ENCODE results near the gene TALDO1. TPM values are rescaled to one million over a fixed set of nuclear protein-coding genes. Genes with fewer than 3 reads are reported as not detected.

The TALDO1 gene
- total RNA-seq, 4 donors from 2014 or later, result 203 to 323 (median 241) TPM

DNA sequence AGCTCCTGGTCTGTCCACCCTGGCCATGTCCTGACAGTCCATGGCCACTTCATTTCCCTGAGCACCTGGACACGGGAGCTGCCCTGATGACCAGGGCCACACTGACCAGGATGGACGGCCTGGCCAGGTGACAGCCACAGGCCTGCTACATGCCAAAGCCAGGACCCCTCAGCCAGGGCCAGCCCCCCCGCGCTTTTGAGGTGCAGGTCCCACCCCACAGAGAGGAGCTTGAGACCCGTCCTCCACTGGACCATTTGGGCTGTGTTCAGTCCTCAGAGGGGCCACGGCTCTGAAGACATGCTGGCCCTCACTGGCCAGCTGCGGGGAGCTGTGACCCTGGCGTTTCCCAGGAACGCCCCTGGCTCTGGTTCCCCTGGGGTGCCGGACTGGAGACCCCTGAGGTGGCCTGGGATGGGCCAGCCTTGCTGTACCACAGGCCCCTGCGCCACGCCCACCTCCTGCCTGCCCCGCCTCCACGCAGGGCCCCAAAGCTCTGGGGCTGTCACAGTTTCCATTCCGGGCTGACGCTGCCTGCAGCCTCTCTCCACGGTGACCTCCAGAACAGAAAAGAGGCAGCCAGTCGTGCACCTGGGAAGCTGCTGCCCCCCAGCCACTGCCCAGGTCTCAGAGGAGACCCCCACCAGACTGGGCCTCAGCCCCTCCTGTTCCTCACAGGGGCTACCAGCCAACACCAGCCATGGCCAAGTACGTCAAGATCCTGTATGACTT, 23.1 kb upstream of the TALDO1 start:
- no peak for DNase-seq (ENCODE audit: low spot score in 2 of 2)
- Histone ChIP-seq H3K9me3 (no peaks in the 10 kb centered on the region), H3K4me3 (no peak overlapping the region), H3K27ac (no peak overlapping the region), H3K27me3 (peaks cover 0 to 50% of the 10 kb centered on the region in 2 donors), H3K4me1 (peaks cover 0 to 69% (median 47%) of the 10 kb centered on the region in 4 donors), H3K36me3 (peaks cover 0 to 19% (median 0%) of the 10 kb centered on the region in 3 donors)
- TF ChIP-seq CTCF (IDR thresholded peaks at IDR 0.05), result no peak
- no peak for TF ChIP-seq EP300 (IDR thresholded peaks at IDR 0.05)
- TF ChIP-seq POLR2A (IDR thresholded peaks at IDR 0.05), result no peak
- 68 to 78% methylated on average over 10 to 13 of the region's 19 CpGs for WGBS, 2 donors

- WGBS, 2 donors, result 72 to 76% methylated on average over 13 to 18 of the region's 18 CpGs
- Histone ChIP-seq H3K9me3 (no peaks in the 10 kb centered on the region), H3K4me3 (no peak overlapping the region), H3K27ac (no peak overlapping the region), H3K4me1 (peaks cover 0 to 75% (median 51%) of the 10 kb centered on the region in 4 donors), H3K27me3 (peaks cover 0 to 49% of the 10 kb centered on the region in 2 donors), H3K36me3 (peaks cover 0 to 19% (median 0%) of the 10 kb centered on the region in 3 donors)
- no peak for DNase-seq (ENCODE audit: low spot score in 2 of 2)
- TF ChIP-seq POLR2A (IDR thresholded peaks at IDR 0.05) (no peak), CTCF (IDR thresholded peaks at IDR 0.05) (no peak), EP300 (IDR thresholded peaks at IDR 0.05) (no peak)
These were observed 22.4 kb upstream of the TALDO1 start for GRCh38 chr11:724778-725386.

GRCh38 chr11:725624-726202, 21.6 kb upstream of the TALDO1 start:
- no peak for TF ChIP-seq EP300 (IDR thresholded peaks at IDR 0.05)
- TF ChIP-seq CTCF (IDR thresholded peaks at IDR 0.05), result no peak
- no peak for TF ChIP-seq POLR2A (IDR thresholded peaks at IDR 0.05)
- H3K27me3 ChIP-seq, result peaks cover 0 to 41% of the 10 kb centered on the region in 2 donors
- H3K9me3 ChIP-seq, result no peaks in the 10 kb centered on the region
- WGBS, 2 donors, result 15 to 19% methylated on average over 8 to 28 of the region's 53 CpGs
- peak overlapping the region in 1 of 4 donors; percentile 66 for H3K27ac ChIP-seq
- H3K36me3 ChIP-seq, result peaks cover 0 to 19% (median 0%) of the 10 kb centered on the region in 3 donors
- DNase-seq (ENCODE audit: low spot score in 2 of 2), result no peak
- H3K4me1 ChIP-seq, result peaks cover 0 to 77% (median 46%) of the 10 kb centered on the region in 4 donors
- peak overlapping the region in 2 of 4 donors; percentile 35 for H3K4me3 ChIP-seq

DNA sequence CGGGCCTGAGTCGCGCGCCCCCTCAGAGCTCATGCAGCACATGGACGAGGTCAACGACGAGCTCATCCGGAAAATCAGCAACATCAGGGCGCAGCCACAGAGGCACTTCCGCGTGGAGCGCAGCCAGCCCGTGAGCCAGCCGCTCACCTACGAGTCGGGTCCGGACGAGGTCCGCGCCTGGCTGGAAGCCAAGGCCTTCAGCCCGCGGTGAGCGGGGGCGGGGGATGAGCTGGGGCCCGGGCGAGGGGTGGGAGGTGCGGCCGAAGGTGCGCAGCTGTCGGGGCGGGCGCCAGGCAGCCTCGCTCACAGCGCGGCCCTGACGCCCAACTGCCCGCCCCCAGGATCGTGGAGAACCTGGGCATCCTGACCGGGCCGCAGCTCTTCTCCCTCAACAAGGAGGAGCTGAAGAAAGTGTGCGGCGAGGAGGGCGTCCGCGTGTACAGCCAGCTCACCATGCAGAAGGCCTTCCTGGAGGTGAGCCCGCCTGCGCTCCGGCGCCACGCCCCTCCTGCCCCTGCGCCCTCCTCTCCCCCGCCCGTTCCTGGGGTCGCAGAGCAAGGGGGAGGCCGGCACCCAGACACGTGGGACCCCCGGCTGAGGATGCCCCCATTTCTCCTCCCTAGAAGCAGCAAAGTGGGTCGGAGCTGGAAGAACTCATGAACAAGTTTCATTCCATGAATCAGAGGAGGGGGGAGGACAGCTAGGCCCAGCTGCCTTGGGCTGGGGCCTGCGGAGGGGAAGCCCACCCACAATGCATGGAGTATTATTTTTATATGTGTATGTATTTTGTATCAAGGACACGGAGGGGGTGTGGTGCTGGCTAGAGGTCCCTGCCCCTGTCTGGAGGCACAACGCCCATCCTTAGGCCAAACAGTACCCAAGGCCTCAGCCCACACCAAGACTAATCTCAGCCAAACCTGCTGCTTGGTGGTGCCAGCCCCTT, 20.7 kb upstream of the TALDO1 start:
- Histone ChIP-seq H3K4me1 (peaks cover 0 to 68% (median 39%) of the 10 kb centered on the region in 4 donors), H3K4me3 (peak overlapping the region in 2 of 4 donors; percentile 35), H3K36me3 (peaks cover 0 to 19% (median 0%) of the 10 kb centered on the region in 3 donors), H3K27me3 (peaks cover 0 to 32% of the 10 kb centered on the region in 2 donors), H3K27ac (peak overlapping the region in 3 of 4 donors; percentile 66 to 95 (median 92)), H3K9me3 (no peaks in the 10 kb centered on the region)
- WGBS, 2 donors, result 19 to 40% methylated on average over 16 to 53 of the region's 61 CpGs
- no peak for TF ChIP-seq POLR2A (IDR thresholded peaks at IDR 0.05)
- TF ChIP-seq CTCF (IDR thresholded peaks at IDR 0.05), result no peak
- TF ChIP-seq EP300 (IDR thresholded peaks at IDR 0.05), result no peak
- DNase-seq (ENCODE audit: low spot score in 2 of 2), result no peak
